Fibroblast of skin of right quadriceps (primary cell): ENCODE data around the gene SLC43A1.
"Not testable (repeated sequence)": the region's sequence is repeated elsewhere in the genome, so short reads cannot be mapped to it uniquely, and the experiment has no call there.

ENCODE experiments used
- DNase-seq: peaks from one replicate; pipeline ENCODE4 v3.0.0-alpha.2; 2013

SLC43A1 gene

DNA sequence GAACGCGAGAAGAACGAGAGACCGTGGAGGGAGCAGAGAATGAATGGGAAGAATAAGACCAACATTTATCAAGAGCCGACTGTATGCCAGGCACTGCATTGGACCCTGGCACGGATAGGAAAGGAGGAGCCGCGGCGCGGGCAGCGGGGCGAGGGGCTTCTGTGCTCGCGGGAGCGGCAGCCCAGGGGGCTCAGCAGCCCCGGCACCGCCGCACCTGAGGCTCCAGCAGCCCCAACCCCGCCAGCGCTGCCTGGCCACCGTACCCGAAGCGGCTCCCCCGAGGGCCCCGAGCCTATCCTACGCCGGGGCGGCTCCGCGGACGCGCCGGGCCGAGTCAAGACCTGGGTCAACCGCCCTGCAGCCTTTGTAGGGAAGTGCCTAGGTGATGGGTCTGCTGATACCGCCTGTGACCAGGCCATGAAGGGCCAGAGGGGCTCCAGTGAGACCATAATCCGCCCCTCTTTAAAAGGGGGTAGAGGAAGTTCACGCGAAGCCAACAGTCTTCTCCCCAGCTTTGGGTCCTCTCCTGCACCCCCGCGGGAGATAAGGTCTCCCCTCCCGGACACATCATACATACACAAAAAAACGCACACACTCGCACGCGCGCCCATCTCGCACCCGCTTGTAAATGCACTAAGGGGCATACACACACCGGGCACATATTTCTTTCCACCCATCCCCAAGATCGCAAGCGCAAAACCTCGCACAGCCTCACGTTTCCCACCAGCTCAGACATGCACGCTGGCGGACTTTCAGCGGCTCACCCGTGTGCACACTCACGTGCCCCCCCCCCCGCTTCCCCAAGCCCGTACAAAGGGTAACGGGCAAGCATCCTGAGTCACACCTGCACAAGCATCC, 56.1 kb downstream of the SLC43A1 start:
- no peak for DNase-seq

DNA sequence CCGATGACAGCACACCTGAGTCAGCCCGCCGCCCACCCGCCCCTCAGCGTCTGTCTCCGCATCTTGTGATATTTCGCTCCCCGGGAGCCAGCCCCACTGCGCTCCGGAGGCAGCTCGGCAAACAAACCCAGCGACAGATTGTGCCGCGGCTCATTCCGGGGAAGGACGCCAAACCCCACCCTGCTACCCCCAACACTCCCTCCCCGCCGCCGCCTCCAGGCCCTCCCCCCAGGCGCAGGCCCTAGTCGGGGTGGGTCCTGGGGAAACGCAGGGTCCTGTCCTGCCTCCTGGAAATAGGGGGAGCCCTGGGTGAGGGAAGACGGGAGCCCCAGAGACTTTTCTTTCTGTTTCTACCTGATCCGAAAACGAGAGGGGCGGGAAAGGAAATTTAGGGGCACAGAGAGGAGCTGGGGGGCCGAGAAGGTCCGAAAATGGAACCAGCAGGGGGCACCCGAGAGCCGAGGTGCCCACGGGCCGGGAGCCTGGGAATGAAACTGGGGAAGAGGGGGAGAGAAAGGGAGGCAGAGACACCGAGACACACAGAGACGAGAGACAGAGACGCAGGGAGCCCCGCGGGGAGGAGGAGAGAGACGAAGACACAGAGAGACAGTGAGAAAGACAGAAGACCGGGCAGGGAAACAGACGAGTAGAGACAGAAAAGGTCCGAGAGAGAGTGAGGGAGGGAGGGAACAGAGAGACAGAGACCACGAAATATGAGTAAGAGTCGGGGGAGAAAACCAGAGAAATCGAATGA, 56.9 kb downstream of the SLC43A1 start:
- no peak for DNase-seq

GRCh38 chr11:57458060-57458409, 57.5 kb downstream of the SLC43A1 start:
- no peak for DNase-seq

DNA sequence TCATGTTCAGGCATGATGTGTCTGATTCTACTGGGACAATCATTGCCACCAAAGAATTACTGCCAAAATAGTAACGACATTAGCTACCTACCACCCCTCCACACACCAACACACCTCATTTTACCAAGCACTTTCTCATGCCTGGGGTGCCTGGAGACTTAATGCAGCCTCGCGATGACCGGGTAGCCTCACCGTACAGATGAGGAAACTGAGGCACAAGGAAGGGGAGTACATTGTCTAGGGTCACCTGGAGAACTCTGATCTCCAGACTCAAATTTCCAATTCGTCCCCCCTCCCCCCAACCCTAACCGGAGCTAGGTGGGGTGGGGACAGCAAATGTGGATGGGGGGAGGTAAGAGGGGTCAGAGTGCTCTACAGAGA, 57.9 kb downstream of the SLC43A1 start:
- no peak for DNase-seq

GRCh38 chr11:57456960-57457642, 58.4 kb downstream of the SLC43A1 start:
- peak; percentile 56 for DNase-seq

- DNase-seq: no peak
These were observed 61.8 kb downstream of the SLC43A1 start for GRCh38 chr11:57453543-57454177.

GRCh38 chr11:57446055-57446454, 69.4 kb downstream of the SLC43A1 start:
- DNase-seq: no peak

DNA sequence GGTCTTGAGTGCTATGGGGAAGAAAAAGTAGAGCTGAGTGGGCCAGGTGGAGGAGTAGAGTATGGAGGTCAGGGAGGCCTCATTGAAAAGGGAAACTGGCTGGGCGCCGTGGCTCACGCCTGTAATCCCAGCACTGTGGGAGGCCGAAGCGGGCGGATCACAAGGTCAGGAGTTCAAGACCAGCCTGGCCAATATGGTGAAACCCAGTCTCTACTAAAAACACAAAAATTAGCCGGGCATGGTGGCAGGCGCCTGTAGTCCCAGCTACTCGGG, 70.4 kb downstream of the SLC43A1 start:
- not testable (repeated sequence) for DNase-seq

- no peak for DNase-seq
These were observed 71.0 kb downstream of the SLC43A1 start for GRCh38 chr11:57444362-57445121.

DNA sequence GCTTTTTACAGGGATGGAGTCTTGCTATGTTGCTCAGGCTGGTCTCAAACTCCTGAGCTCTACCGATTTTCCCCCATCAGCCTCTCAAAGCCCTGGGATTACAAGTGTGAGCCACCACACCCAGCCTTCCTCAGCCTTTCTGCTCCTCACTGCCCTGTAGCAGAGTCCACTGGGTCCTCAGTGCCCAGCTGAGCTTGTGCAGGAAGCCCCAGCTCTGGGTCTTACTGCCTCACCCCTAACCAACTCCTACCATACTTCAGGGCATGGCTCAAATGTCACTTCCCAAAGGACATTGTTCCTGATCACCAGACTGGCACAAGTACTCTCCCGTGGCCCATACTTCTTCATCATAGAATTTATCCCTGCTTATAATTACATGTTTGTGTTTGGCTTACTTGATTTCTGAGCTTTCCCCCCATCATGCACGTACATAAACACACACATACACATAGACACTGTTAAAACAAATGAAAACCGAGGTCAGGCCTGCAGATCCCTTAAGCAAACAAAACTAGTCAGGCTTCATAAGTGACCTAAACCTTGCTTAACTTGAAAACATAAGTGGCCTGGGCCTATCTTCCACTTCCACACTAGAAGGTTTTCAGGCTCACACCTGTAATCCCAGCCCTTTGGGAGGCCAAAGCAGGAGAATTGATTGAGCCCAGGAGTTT, 74.6 kb downstream of the SLC43A1 start:
- no peak for DNase-seq

DNA sequence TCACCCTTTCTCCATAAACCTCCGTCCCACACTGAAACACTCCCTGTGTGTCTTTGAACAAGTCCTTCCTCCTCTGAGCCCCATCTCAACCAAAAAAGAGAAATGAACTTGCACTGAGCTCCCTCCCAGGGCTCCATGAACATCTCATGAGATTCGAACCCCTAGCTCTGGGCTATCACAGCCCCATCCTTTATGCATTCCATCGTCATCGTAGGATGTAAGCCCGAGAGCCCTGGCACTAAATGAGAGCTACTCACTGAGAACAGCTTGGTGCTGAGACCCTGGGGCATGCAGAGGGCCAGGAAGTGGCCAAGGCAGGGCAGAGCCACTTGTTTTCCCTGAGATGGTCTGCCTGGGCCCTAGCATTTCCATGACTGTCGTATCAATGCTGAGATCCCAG, 75.7 kb downstream of the SLC43A1 start:
- no peak for DNase-seq

GRCh38 chr11:57438345-57439285, 76.9 kb downstream of the SLC43A1 start:
- no peak for DNase-seq

GRCh38 chr11:57436031-57436430, 79.5 kb downstream of the SLC43A1 start:
- DNase-seq: no peak

GRCh38 chr11:57434640-57435546, 80.6 kb downstream of the SLC43A1 start:
- DNase-seq: peak; percentile 92
